Endothelial cell of umbilical vein (primary cell): ENCODE data around the gene PPIL1. TPM values are rescaled to one million over a fixed set of nuclear protein-coding genes. Genes with fewer than 3 reads are reported as not detected.
"Not testable (repeated sequence)": the region's sequence is repeated elsewhere in the genome, so short reads cannot be mapped to it uniquely, and the experiment has no call there.

Experiments
- BruUV-seq: library from RNA; stranded (reverse); fragments of 400-500 nt; replicated peaks from 2 replicates; lab custom pipeline; 2021; lab: Mats Ljungman, UMichigan
- CTCF ChIA-PET: fragments of 300-600, 350-600 bp; sonication (Branson Sonifier 250); formaldehyde crosslinking; loops from one replicate; lab custom pipeline; 2021; ENCODE audit warnings: antibody characterized with exemption, inconsistent platforms; lab: Charles Lee
- POLR2A ChIA-PET: fragments of 300-600, 350-600 bp; sonication (Branson Sonifier 250); formaldehyde crosslinking; loops from one replicate; lab custom pipeline; 2021; ENCODE audit warnings: antibody characterized with exemption, inconsistent platforms; lab: Charles Lee
- DNase-seq: peaks from one replicate; pipeline ENCODE4 v3.0.0-alpha.2; 2011; ENCODE audit warnings: low read depth, low spot score
- FAIRE-seq: peaks from 2 replicates; lab custom pipeline; 2011; peaks lifted over from hg19 to GRCh38; lab: Jason Lieb, UNC
- H2AFZ ChIP-seq: 2 replicates; pipeline ENCODE4 v1.6.0; 2012; ENCODE audit warnings: low read depth, low read length, control low read depth, inconsistent platforms
- H3K27ac ChIP-seq: 2 replicates; pipeline ENCODE4 v1.5.1; 2011; ENCODE audit warnings: low read depth, mild to moderate bottlenecking, control low read depth, low read length, moderate library complexity; ENCODE audit not compliant: insufficient read depth
- H3K27me3 ChIP-seq, 2 experiments: 2 replicates each; pipeline versions ENCODE4 v1.6.0 to v1.6.1; 2011; ENCODE audit warnings: low read length in 2 of 2, mixed read lengths in 1 of 2; ENCODE audit not compliant: control insufficient read depth in 2 of 2, insufficient read depth in 2 of 2
- H3K36me3 ChIP-seq, 2 experiments: 2 replicates in 1 of 2; 3 replicates in 1 of 2; pipeline ENCODE4 v1.5.1; 2011; ENCODE audit warnings: low read length in 2 of 2, mild to moderate bottlenecking in 1 of 2, moderate library complexity in 1 of 2; ENCODE audit not compliant: control insufficient read depth in 2 of 2, insufficient read depth in 2 of 2; ENCODE audit errors: extremely low read depth in 1 of 2
- H3K4me1 ChIP-seq: 3 replicates; pipeline ENCODE4 v1.5.1; 2011; ENCODE audit warnings: mild to moderate bottlenecking, low read length; ENCODE audit not compliant: control insufficient read depth, insufficient read depth; ENCODE audit errors: extremely low read depth
- H3K4me2 ChIP-seq: 2 replicates; pipeline ENCODE4 v1.6.1; 2011; ENCODE audit warnings: low read length, control low read depth, mixed read lengths; ENCODE audit not compliant: insufficient read depth
- H3K4me3 ChIP-seq, 3 experiments: fragments of 200-600 bp in 1 of 3; sonication (generic), shearing (Covaris generic) in 1 of 3; replicated peaks in 1 of 3; 2 replicates each; pipeline ENCODE4 v1.5.1; 2011 to 2016; ENCODE audit warnings: control low read depth in 3 of 3, low read length in 3 of 3, mild to moderate bottlenecking in 2 of 3, inconsistent platforms in 1 of 3, low read depth in 1 of 3, moderate library complexity in 1 of 3; ENCODE audit not compliant: insufficient read depth in 1 of 3
- H3K79me2 ChIP-seq: 2 replicates; pipeline ENCODE4 v1.6.0; 2012; ENCODE audit warnings: low read length, inconsistent platforms; ENCODE audit not compliant: control insufficient read depth, insufficient read depth
- H3K9ac ChIP-seq: replicated peaks from 2 replicates; pipeline ENCODE3; 2011; ENCODE audit warnings: low read length, control low read depth; ENCODE audit not compliant: insufficient read depth; ENCODE audit errors: extremely low read depth
- H3K9me1 ChIP-seq: replicated peaks from 3 replicates; pipeline ENCODE4 v1.6.0; 2011; ENCODE audit warnings: mild to moderate bottlenecking, low read length; ENCODE audit not compliant: control insufficient read depth, insufficient read depth; ENCODE audit errors: extremely low read depth
- H3K9me3 ChIP-seq: replicated peaks from 2 replicates; pipeline ENCODE4 v1.5.1; 2012; ENCODE audit warnings: low read length, inconsistent platforms; ENCODE audit not compliant: control insufficient read depth, insufficient read depth
- H4K20me1 ChIP-seq: replicated peaks from 2 replicates; pipeline ENCODE3; 2011; ENCODE audit warnings: mild to moderate bottlenecking, low read length; ENCODE audit not compliant: control insufficient read depth, insufficient read depth; ENCODE audit errors: extremely low read depth
- CTCF ChIP-seq, 2 donors: IDR thresholded peaks; 1 replicate in 1 of 2; 2 replicates in 1 of 2; pipeline ENCODE4 v1.5.1; 2011; ENCODE audit warnings: low read length in 2 of 2, mild to moderate bottlenecking in 2 of 2, moderate library complexity in 2 of 2, control low read depth in 1 of 2, inconsistent platforms in 1 of 2, low read depth in 1 of 2; ENCODE audit not compliant: insufficient read depth in 1 of 2; ENCODE audit errors: extremely low read depth in 1 of 2
- JUN ChIP-seq: IDR thresholded peaks from 2 replicates; pipeline ENCODE4 v1.6.1; 2011; ENCODE audit warnings: borderline replicate concordance, low read depth; ENCODE audit not compliant: insufficient read length, insufficient read depth
- POLR2A ChIP-seq: IDR thresholded peaks from 2 replicates; pipeline ENCODE4 v1.6.1; 2012; ENCODE audit warnings: low read depth, mild to moderate bottlenecking, control low read depth, low read length
- dilution Hi-C: fragments of 300-500 bp; cut with MboI; formaldehyde crosslinking; loops from one replicate; pipeline ENCODE4 v1.15.0; 2019; ENCODE audit warnings: low sequenced_read_pairs; ENCODE audit not compliant: extremely low pct_ligation_motif_present
- intact Hi-C: fragments of 100-400 bp; cut with micrococcal nuclease; formaldehyde crosslinking; loops from one replicate; pipeline ENCODE4 v1.10.0; 2022
- polyA plus RNA-seq, 4 experiments: library from polyadenylated mRNA; depleted of rRNA in 3 of 4; stranded (reverse) in 3 of 4; unstranded in 1 of 4; fragments of >200 nt; gene quantifications; 2 replicates each; pipeline versions ENCODE4 v1.2.1 to v1.2.3, GENCODE V29; 2011 to 2012; ENCODE audit warnings: missing spikeins in 1 of 4
- total RNA-seq: library from RNA; stranded (reverse); gene quantifications from 2 replicates; pipeline ENCODE4 v1.2.3, GENCODE V29; 2021
- TF ChIP-seq, protein P1 (sequence below): IDR thresholded peaks from 2 replicates; pipeline ENCODE4 v1.6.1; 2011; ENCODE audit not compliant: insufficient read depth, insufficient read length

PPIL1 gene
- total and polyA plus RNA-seq, 2 donors (not counting 3 experiments of a cell fraction or from before 2014, with no cell fraction given) = 28.6 to 35.6 TPM

- Histone ChIP-seq H4K20me1 (no peaks in the 10 kb centered on the region), H3K4me2 (no peak overlapping the region), H3K27me3 (no peaks in the 10 kb centered on the region), H3K27ac (no peak overlapping the region), H3K4me1 (no peaks in the 10 kb centered on the region), H3K4me3 (no peak overlapping the region), H3K9me1 (no peaks in the 10 kb centered on the region), H3K9ac (no peak overlapping the region), H3K36me3 (no peaks in the 10 kb centered on the region), H2AFZ (no peak overlapping the region), H3K79me2 (no peaks in the 10 kb centered on the region), H3K9me3 (no peaks in the 10 kb centered on the region)
- intact Hi-C loops (no loop called here), dilution Hi-C loops (no loop called here)
- DNase-seq (no peak), FAIRE-seq (no peak)
- POLR2A ChIA-PET = no interaction called here
- CTCF ChIA-PET = interaction anchor here (1.2 to 1.9 kb wide), 2 partner anchors 9 to 124 kb away, joined by 3 to 5 read pairs; no protein-coding TSS in a partner anchor
- no TSS peak for BruUV-seq
- TF ChIP-seq CTCF (IDR thresholded peaks at IDR 0.05; ENCODE audit: extremely low read depth in 1 of 2, insufficient read depth in 1 of 2, low read depth in 1 of 2, low read length in 2 of 2) (no peak), POLR2A (no peak), JUN (no peak)
- TF ChIP-seq, protein P1, sequence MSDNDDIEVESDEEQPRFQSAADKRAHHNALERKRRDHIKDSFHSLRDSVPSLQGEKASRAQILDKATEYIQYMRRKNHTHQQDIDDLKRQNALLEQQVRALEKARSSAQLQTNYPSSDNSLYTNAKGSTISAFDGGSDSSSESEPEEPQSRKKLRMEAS = no peak
Measured at GRCh38 chr6:36893976-36894932, 19.7 kb upstream of the PPIL1 start.

GRCh38 chr6:36891153-36891552 lies 16.6 kb upstream of the PPIL1 start:
- H3K27ac ChIP-seq, H3K4me1 ChIP-seq, BruUV-seq, dilution Hi-C loops, DNase-seq, H2AFZ ChIP-seq, H3K36me3 ChIP-seq, H3K9me3 ChIP-seq, H3K27me3 ChIP-seq, intact Hi-C loops, H3K79me2 ChIP-seq, H4K20me1 ChIP-seq, H3K9ac ChIP-seq, H3K4me3 ChIP-seq, H3K4me2 ChIP-seq, FAIRE-seq, POLR2A ChIA-PET, H3K9me1 ChIP-seq: not testable (repeated sequence)
- CTCF ChIA-PET = interaction anchor here (1.6 kb wide), 1 partner anchor 109 kb away, joined by 5 read pairs; no protein-coding TSS in a partner anchor
